GM19324 (cell line): ENCODE results near the gene OBI1.

Experiments used
- ATAC-seq: cut with Tn5 transposase; IDR thresholded peaks from one replicate; pipeline ENCODE4 v1.9.1; 2021; ENCODE audit warnings: mild to moderate bottlenecking, moderate library complexity; ENCODE audit not compliant: unreplicated experiment, low FRiP score

Gene OBI1

DNA sequence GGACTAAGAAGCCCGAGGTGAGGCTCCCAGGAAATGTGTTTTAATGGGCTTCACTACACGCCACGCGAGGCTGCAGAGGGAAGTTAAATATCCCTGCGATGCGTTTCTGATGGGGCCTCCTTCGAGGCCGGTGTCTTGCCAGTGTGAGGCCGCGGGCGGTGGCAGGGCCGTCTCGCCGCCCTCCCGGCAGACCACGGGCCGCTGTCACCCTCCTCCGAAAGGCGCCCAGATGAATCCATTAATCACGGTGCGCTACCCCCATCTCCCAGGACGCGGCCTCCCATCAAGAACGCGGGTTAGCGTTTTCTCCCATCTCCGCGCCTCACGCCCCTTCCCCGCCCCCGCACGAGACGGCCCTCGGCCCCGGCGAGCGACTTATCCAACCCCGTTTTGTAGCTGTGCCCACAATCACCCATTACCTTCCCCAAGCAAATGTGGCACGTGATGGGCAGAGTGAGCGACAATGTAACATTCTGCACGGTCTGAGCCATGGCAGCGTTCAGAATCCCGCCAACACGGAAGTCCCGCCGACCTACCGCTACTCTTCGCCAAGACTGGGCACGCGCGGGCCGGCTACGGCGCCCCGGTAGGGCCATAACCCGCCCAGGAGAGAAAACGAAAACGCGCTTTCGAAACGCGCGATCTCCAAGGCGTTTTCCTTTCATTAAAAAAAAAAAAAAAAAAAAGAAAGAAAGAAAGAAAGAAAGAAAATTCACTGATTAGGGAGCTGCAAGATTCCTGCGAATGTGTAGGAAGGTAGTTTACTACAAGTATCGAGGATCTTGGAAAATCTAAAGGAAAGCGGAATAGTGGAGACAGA lies at the start of gene OBI1:
OBI1 (minus strand) TSS at position 526 of the 820 bp plus-strand sequence; CDS start at position 491, 35 bp downstream.
- peak; percentile 84 for ATAC-seq

DNA sequence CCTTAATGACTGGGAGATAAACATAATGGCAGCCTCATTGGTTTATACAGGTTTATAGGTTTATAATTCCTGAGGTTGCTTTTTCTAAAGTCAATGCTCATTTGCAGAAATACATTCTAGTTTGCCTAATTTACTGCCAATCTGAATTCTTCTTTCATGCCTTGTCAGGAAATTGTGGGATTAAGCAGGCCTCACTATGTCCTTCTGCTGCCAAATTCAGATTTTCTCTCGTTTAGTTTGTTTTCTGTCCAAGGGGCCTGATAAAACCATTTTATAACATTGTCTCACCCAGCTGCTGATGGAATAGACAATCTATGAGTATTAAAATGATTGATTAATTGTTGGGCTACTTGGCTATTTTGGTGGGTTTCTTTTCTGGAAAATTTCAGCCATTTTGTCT lies 42.4 kb upstream of the OBI1 start:
- no peak for ATAC-seq

GRCh38 chr13:78700121-78700910 lies 41.4 kb upstream of the OBI1 start:
- no peak for ATAC-seq

DNA sequence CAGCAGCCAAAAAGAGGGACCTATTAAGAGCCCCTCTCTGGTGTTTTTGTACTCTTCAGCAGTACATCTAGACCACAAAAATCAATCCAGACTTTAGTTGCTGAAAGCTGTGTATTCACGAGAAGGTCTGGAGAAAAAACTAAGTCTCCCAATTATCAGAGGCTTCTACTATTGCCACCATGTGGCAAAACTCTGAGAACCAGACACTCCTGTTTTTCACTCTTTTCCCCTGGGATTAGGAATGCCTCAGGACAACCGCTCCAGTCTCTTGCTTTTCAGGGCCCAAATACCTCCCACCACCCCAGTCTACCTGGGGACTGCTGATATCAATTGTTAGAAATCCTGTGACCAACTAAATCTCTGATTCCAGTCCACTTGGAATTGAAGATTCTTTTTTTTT lies 30.1 kb upstream of the OBI1 start:
- no peak for ATAC-seq

GRCh38 chr13:78686461-78686860 lies 27.5 kb upstream of the OBI1 start:
- ATAC-seq = no peak

GRCh38 chr13:78680576-78681350 lies 21.8 kb upstream of the OBI1 start:
- no peak for ATAC-seq

GRCh38 chr13:78680115-78680561 lies 21.2 kb upstream of the OBI1 start:
- no peak for ATAC-seq

- ATAC-seq = no peak
Measured at GRCh38 chr13:78679329-78679728, 20.4 kb upstream of the OBI1 start.

GRCh38 chr13:78675112-78675511 lies 16.2 kb upstream of the OBI1 start:
- no peak for ATAC-seq

DNA sequence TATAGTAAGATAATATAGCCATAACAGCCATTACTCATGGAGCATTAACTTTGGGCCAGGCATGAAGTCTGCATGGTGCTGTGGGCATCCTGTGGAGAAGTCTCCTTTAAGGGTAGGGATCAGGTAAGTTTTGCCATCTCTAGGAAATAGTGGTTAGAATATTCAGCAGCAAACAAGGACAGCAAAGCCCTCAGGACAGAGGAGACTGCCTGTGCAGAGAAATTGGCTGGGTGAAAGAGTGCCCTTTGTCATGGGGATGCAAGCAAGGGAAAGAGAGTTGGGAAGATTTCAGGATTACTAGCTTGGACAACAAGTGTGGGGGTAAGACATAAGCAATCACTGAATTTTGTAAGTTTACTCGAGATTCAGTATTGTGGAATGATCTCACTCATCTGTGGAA lies 15.7 kb upstream of the OBI1 start:
- no peak for ATAC-seq

GRCh38 chr13:78662467-78662866 lies 3.5 kb upstream of the OBI1 start:
- peak; percentile 27 for ATAC-seq

GRCh38 chr13:78660495-78660857 lies 1.5 kb upstream of the OBI1 start:
- no peak for ATAC-seq

GRCh38 chr13:78659732-78660494 lies 958 bp upstream of the OBI1 start:
- ATAC-seq = no peak

DNA sequence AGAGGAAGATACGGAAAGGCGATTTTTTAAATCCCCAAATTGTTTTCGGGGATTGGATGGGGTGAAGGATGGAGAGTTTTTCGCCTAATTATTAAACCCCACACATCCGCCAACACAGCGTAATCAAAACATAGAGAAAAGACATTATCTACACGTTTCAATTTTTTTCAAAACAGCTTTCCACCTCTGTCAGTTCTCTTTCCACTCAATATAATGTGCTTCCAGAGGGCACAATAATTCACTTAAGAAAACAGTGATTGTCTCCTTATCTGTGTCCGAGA lies 435 bp upstream of the OBI1 start:
- no peak for ATAC-seq

GRCh38 chr13:78657699-78658629 lies 991 bp downstream of the OBI1 start:
- ATAC-seq = peak; percentile 40

- no peak for ATAC-seq
Measured at GRCh38 chr13:78655906-78656305, 3.0 kb downstream of the OBI1 start.

GRCh38 chr13:78655007-78655406 lies 3.9 kb downstream of the OBI1 start:
- ATAC-seq = no peak

GRCh38 chr13:78652651-78653050 lies 6.3 kb downstream of the OBI1 start:
- ATAC-seq = no peak

- ATAC-seq = no peak
Measured at GRCh38 chr13:78650717-78651083, 8.3 kb downstream of the OBI1 start.
